Retinal pigment epithelial cell (primary cell): Measurements from ENCODE around the gene GRB2.
"Not testable (repeated sequence)": the region's sequence is repeated elsewhere in the genome, so short reads cannot be mapped to it uniquely, and the experiment has no call there.

Experiments used
- DNase-seq: peaks from one replicate; pipeline ENCODE4 v3.0.0-alpha.2; 2010; ENCODE audit warnings: low read depth
- H3K4me3 ChIP-seq: 2 replicates; pipeline ENCODE4 v1.5.1; 2011; ENCODE audit warnings: mild to moderate bottlenecking, low read length, control low read depth, moderate library complexity
- CTCF ChIP-seq: conservative IDR thresholded peaks from 2 replicates; pipeline ENCODE4 v1.5.1; 2011; ENCODE audit warnings: low read depth, low read length, control low read depth, inconsistent platforms

GRB2 gene

DNA sequence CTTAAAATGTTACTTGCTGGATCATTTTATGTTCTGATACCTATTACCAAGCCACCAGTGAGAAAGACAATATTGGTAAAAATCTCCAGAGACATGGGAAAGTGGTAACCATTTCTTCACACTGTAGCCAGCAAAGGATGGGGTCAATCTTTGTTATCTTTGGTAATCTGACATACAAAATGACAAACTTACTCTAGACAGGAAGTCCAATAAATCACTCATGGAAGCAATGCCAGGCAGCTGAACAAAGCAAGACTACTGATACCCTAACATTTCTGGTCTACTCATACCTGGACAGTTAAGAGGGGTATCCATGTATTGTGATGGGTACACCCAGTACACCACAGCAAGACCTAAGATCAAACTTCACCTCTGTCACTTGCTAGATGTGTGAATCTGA is 19.0 kb downstream of the GRB2 start:
- no peak for TF ChIP-seq CTCF
- DNase-seq, result no peak
- H3K4me3 ChIP-seq, result no peak overlapping the region

GRCh38 chr17:75384751-75385150 is 20.7 kb downstream of the GRB2 start:
- no peak for DNase-seq
- TF ChIP-seq CTCF, result no peak
- H3K4me3 ChIP-seq, result no peak overlapping the region

DNA sequence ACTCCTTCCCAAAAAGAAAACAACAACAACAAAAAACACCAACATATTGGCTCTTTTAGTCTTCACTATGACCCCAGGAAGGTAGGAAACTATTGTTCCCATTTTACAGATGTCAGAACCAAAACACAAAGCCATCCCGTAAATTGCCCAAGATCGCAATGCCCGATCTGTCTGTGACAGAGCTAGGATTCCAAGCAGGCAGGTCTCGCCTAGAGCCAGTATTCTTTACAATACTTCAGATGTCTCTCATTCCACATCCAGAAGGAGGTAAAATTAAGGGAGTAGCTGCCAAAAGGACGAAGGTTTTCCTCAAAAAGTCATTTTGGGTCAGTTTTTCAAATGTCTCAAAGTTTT is 21.7 kb downstream of the GRB2 start:
- no peak for DNase-seq

GRCh38 chr17:75380750-75381149 is 24.7 kb downstream of the GRB2 start:
- no peak for TF ChIP-seq CTCF
- DNase-seq, result no peak
- H3K4me3 ChIP-seq, result no peak overlapping the region

More for the DNA sequence above, 21.7 kb downstream of the GRB2 start:
- no peak for TF ChIP-seq CTCF
- no peak overlapping the region for H3K4me3 ChIP-seq

DNA sequence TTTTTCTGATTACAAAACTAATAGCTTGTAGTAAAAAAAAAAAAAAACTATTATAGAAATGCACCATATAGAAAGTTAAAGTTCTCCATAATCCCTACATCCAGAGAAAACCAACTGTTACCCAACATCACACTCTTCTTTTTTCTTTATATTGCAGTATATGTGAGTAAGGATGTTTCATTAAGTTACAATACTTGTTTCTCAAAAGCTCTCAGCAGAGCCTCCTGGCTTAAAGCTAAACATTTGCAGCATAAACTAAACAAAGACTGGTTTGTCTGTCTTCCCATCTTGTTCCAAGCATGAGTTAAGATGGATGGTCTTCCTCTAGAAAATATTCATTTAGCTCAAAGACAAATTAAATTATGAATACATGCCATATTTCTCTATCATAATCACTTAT is 25.2 kb downstream of the GRB2 start:
- TF ChIP-seq CTCF, result no peak
- no peak for DNase-seq
- H3K4me3 ChIP-seq, result no peak overlapping the region

GRCh38 chr17:75379426-75379825 is 26.1 kb downstream of the GRB2 start:
- not testable (repeated sequence) for H3K4me3 ChIP-seq, DNase-seq

- DNase-seq, result no peak
- H3K4me3 ChIP-seq, result no peak overlapping the region
- TF ChIP-seq CTCF, result no peak
These were observed 32.2 kb downstream of the GRB2 start for GRCh38 chr17:75373280-75373679.

DNA sequence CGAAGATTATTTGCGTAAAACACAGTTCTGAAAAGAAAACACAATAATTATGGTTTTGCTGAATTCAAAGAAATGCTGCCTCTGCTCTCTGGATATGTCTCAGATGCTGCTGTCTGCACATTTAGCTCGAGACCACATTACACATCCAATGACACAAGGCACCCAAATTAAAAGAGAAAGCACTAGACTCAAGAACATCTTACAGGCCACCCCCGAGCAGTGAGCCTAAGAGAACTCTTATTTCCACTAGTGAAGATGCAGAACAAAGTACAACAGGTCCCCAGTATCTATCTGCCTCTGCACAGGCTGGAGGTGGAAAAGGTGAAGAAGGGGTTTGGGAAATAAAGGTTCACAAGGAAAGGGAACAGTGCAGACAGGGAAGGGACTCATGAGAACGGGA is 33.5 kb downstream of the GRB2 start:
- H3K4me3 ChIP-seq, result no peak overlapping the region
- no peak for TF ChIP-seq CTCF
- no peak for DNase-seq
